Measurements from ENCODE around the gene MCCC2. TPM values are rescaled to one million over a fixed set of nuclear protein-coding genes. Genes with fewer than 3 reads are reported as not detected.

Gene MCCC2
- total and polyA plus RNA-seq, 2 of the 13 experiments (the other 11 are each of a cell fraction or from before 2014, with no cell fraction given): 44.8 to 83.6 TPM

GRCh38 chr5:71573591-71573990 is 13.5 kb upstream of the MCCC2 start:
- BruUV-seq (replicated peaks): no TSS peak
- Histone ChIP-seq H4K20me1 (ENCODE audit: insufficient read depth, low read length) (no peaks in the 10 kb centered on the region), H3K36me3 (replicated peaks in 1 of 2; ENCODE audit: control insufficient read depth in 1 of 2, insufficient read depth in 2 of 2, low read length in 2 of 2) (no peaks in the 10 kb centered on the region), H3K9ac (ENCODE audit: insufficient read depth, low read depth, low read length) (no peak overlapping the region), H3K4me3 (replicated peaks in 1 of 3; ENCODE audit: insufficient read depth in 1 of 3, low read depth in 2 of 3, low read length in 3 of 3) (no peak overlapping the region), H3K27me3 (ENCODE audit: control insufficient read depth in 1 of 2, insufficient read depth in 2 of 2, low read length in 2 of 2) (no peaks in the 10 kb centered on the region), H2AFZ (ENCODE audit: low read length) (no peak overlapping the region), H3K4me2 (ENCODE audit: low read depth, low read length) (peak overlapping the region; percentile 37; the same call in 1 of the 2 replicates), H3K9me3 (ENCODE audit: low read length) (no peaks in the 10 kb centered on the region), H3K79me2 (ENCODE audit: insufficient read depth, low read length) (no peaks in the 10 kb centered on the region), H3K27ac (ENCODE audit: extremely low read length, insufficient read depth, low read length) (no peak overlapping the region), H3K4me1 (ENCODE audit: insufficient read depth, low read length) (peaks cover 14% of the 10 kb centered on the region)
- CTCF ChIA-PET (ENCODE audit: low intra/inter-chr PET ratio, low total read pairs): interaction anchor here (1.6 kb wide), 1 partner anchor 184 kb away, joined by 5 read pairs; no protein-coding TSS in a partner anchor
- 38% methylated on average over 7 of the region's 7 CpGs for WGBS (ENCODE audit: low lambda C conversion rate)
- in situ Hi-C loops (cut with HindIII; ENCODE audit: extremely low pct_ligation_motif_present, low pct_unique_long_range_greater_than_20kb): no loop called here
- peak; percentile 47 for FAIRE-seq
- POLR2A ChIA-PET: no interaction called here
- peak; percentile 80 for ATAC-seq
- intact Hi-C loops (cut with micrococcal nuclease; ENCODE audit: unreplicated experiment): no loop called here
- peak; percentile 41 for DNase-seq (ENCODE audit: low spot score)
- TF ChIP-seq KMT2A (CRISPR knock-in tag; IDR thresholded peaks at IDR 0.05) (no peak), JUN (CRISPR knock-in tag; IDR thresholded peaks at IDR 0.05) (no peak), ZSCAN30 (CRISPR knock-in tag; IDR thresholded peaks at IDR 0.05) (no peak), ATF5 (CRISPR knock-in tag; IDR thresholded peaks at IDR 0.05; ENCODE audit: low read depth) (no peak), GZF1 (CRISPR knock-in tag; IDR thresholded peaks at IDR 0.05) (no peak), PHF21A (CRISPR knock-in tag; IDR thresholded peaks at IDR 0.05) (no peak), NFIC (IDR thresholded peaks at IDR 0.05; ENCODE audit: low read length) (no peak), PBX3 (CRISPR knock-in tag; IDR thresholded peaks at IDR 0.05; ENCODE audit: borderline replicate concordance) (no peak), ZNF782 (CRISPR knock-in tag; IDR thresholded peaks at IDR 0.05; ENCODE audit: borderline replicate concordance) (no peak), YEATS4 (CRISPR knock-in tag; IDR thresholded peaks at IDR 0.05; ENCODE audit: borderline replicate concordance) (no peak), MBNL3 (CRISPR knock-in tag; conservative IDR thresholded peaks at IDR 0.05) (no peak), ZUFSP (CRISPR knock-in tag; IDR thresholded peaks at IDR 0.05; ENCODE audit: borderline replicate concordance) (no peak), TEAD3 (CRISPR knock-in tag; optimal IDR thresholded peaks at IDR 0.05; ENCODE audit: borderline replicate concordance) (peak; percentile 63), SNAPC5 (CRISPR knock-in tag; IDR thresholded peaks at IDR 0.05; ENCODE audit: borderline replicate concordance) (no peak), ZKSCAN5 (CRISPR knock-in tag; IDR thresholded peaks at IDR 0.05) (no peak), GFI1 (CRISPR knock-in tag; IDR thresholded peaks at IDR 0.05; ENCODE audit: borderline replicate concordance) (no peak), CCDC6 (CRISPR knock-in tag; IDR thresholded peaks at IDR 0.05) (no peak)

Data from HepG2 (cell line).